Activated gamma-delta T cell treated with anti-CD3 and anti-CD28 coated beads, Interleukin-2, amount 50 U/mL, for 16 hours (primary cell): ENCODE measurements around the gene ADORA1.

Experiments used
- DNase-seq: peaks from one replicate; pipeline ENCODE4 v3.0.0-alpha.2; 2020; ENCODE audit warnings: low read depth

The ADORA1 gene

DNA sequence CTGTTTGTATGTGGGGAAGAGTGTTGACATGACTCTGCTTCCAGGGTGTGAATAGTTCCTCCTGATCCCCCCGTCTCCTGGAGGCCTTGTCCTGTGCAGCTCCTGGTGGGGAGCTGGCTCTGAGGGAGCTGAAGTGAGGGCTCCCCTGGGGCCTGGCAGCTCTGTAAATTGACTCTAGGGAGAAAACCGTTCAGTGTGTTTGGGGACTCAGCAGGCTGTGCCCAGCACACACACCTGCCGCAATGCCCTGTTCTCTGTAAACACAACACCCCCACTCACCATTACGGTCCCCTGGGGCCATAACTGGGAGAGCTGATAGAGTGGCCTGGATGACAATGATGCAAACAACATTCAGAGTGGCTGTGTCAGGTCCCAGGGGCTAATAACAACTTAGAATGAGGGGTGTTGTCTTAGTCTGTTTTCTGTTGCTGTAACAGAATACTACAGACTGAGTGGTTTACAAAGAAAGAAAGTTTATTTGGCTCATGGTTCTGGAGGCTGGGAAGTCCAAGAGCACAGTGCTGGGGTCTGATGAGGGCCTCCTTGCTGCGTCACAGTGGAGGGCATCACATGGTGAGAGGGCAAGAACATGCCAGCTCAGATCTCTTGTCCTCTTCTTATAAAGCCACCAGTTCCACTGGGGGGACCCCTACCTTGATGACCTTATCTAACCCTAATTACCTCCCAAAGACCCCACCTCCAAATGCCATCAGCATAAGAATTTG is 15.3 kb downstream of the ADORA1 start:
- DNase-seq, result no peak

GRCh38 chr1:203143641-203144040 is 16.1 kb downstream of the ADORA1 start:
- DNase-seq, result no peak

- no peak for DNase-seq
Measured at GRCh38 chr1:203144661-203145060, 17.1 kb downstream of the ADORA1 start.

GRCh38 chr1:203145321-203146041 is 18.0 kb downstream of the ADORA1 start:
- no peak for DNase-seq

GRCh38 chr1:203146042-203146369 is 18.5 kb downstream of the ADORA1 start:
- DNase-seq, result no peak

- DNase-seq, result no peak
Measured at GRCh38 chr1:203146537-203146936, 19.0 kb downstream of the ADORA1 start.

- no peak for DNase-seq
Measured at GRCh38 chr1:203147376-203147775, 19.9 kb downstream of the ADORA1 start.

DNA sequence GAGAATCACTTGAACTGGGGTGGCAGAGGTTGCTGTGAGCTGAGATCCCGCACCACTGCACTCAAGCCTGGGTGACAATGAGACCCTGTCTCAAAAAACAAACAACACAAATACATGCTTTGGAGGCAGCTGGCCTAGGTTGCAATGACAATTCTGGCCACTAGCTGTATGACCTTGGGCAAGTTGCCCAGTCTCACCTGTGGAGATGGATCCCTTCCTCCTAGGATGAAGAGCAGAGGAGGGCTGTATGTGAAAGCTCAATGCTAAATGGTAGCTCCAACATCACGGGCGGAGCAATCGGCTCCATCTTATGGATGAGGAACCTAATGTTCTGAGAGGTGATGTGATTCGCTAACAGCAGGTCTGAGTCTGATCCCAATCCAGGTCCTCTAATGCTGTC is 20.6 kb downstream of the ADORA1 start:
- DNase-seq, result no peak

DNA sequence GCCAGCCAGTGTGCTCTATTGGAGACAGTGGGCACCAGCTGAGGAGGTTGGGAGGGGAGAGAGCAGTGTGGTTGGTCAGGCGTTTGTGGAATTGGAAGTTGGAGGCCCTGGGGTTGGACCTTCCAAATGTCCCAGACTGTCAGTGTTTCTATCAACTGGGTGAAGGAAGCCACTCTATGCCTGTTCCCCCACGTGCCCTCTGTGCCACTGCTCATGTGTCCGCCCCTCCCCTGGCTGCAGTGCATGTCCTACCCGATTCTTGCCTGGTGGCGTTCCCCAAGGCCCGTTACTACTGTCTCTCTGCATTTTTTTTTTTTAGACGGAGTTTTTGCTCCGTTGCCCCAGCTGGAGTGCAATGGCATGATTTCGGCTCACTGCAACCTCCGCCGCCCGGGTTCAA is 21.1 kb downstream of the ADORA1 start:
- no peak for DNase-seq

- no peak for DNase-seq
Measured at GRCh38 chr1:203149188-203149840, 21.8 kb downstream of the ADORA1 start.

GRCh38 chr1:203150511-203151297 is 23.2 kb downstream of the ADORA1 start:
- no peak for DNase-seq

- no peak for DNase-seq
Measured at GRCh38 chr1:203151362-203152157, 24.0 kb downstream of the ADORA1 start.

DNA sequence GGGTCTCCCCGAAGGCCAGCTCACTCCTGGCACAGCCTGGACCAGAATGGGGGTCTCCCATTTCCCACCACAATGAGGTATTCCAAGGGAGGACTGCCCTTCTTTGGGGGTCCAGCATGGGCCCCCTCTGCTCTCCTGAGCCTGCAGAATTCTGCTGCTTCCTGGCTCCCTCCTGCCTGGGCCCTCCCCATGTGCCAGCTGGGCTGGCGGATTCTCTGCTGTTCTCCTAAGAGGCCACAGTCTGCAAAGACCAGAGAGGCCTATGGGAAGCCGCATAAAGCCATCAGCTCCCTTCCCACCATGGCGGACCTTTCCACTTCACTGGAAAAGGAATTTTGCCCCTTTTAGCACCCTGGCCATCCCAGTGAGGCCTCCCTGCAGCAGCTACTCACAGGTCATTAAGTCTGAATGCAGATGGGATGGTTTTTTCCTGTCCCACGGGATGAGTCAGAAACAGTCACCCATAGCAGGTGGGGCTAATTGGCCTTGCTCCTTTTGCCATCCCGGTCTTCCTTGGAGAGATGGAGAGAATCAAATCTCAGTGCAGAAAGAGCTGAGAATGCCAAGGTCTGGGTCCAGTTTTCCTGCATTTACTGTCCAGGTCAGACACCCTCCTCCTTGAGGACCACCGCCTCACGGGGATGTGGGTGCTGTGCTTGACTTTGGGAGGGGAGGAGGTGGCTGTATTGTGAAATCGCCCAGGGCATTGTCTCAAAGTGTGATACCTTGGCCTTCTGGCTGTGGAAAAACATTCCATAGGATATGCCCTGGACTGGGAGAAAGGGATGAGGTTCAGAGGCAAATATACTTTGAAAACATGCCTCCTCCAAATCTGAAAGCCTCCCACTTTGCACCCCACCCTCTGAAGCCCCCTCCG is 24.9 kb downstream of the ADORA1 start:
- no peak for DNase-seq

- no peak for DNase-seq
Measured at GRCh38 chr1:203153051-203153988, 25.8 kb downstream of the ADORA1 start.

DNA sequence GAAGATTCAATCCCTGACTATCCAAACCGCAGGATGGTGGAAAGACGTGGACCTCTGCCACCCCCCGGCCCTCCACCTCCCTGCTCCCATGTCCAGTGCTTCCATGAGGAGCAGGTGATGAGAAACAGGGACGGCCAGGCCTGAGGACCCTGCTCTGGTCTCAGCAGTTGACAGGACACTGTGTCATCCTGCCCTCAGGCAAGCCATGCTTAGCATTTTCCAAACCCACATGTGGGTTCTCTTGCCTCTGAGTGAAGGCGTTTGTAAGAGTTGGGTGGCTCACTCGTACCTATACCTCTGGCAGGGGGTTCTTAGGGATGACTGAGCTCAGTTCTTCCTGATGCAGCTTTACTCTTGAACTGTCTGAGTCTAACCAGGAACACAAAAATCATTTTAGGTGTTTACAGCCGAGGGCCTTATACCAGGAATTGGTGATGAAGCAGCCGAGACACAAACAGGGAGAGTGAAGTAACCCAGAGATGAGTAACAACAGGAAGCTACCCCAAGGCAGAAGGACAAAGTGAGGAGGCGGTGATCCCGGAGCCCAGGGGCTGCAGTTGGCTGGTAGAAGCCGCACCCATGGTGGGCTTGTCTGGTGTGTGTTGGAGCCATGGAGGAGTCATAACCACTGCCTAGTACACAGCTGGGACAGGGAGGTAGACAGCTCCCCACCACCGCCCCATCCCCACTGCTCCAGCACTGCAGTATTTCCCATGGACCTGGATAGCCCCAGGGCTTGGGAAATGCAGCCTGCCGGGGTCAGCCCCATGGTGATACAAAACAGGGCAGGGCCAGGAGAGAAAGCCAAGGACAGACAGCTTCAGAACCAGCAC is 26.7 kb downstream of the ADORA1 start:
- no peak for DNase-seq

- no peak for DNase-seq
Measured at GRCh38 chr1:203156280-203156679, 28.8 kb downstream of the ADORA1 start.

DNA sequence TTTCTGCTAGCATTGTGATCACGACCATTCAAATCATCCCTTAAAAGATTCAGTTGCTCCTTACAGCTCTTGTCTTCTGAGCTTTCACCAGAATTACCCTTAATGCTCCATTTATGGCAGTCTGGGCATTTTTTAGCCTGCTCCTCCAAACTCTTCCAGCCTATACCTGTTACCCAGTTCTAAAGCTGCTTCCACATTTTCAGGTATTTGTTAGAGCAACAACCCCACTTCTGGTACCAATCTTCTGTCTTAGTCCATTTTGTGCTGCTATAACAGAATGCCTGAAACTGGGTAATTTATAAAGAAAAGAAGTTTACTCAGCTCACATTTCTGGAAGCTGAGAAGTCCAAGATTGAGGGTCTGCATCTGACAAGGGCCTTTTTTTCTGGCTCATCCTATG is 30.9 kb downstream of the ADORA1 start:
- no peak for DNase-seq

DNA sequence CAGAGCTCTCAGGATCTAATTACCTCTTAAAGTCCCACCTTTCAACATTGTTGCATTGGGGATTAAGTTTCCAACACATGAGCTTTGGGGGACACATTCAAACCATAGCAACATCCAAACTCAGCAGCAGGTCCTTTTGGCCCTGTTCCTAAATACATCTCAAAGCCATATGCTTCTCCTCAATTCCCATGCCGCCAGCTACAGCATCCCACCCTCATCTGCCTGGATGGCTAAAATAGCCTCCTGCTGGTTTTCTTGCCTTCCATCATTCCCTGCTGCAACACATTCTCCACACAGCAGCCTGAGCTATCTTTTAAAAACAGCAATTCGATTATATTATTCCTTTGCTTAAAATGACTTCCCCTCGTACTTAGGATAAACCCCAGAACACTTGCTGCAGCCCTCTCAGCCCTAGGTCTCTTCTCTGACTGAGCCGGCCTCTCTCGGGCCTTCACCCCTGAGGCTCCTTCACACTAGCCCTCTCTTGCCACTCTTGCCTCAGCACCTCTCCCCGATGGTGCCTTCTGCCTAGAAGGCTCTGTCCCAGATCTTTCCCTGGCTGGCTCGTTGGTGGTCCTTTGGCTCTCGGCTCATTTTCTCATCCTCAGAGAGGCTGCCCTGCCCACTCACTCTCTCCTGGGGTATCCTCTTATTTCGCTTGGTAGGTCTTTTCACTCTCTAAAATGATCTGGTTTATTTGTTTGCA is 31.6 kb downstream of the ADORA1 start:
- DNase-seq, result no peak
